HCT116 (cell line): Measurements from ENCODE around the gene HDDC3. TPM values are rescaled to one million over a fixed set of nuclear protein-coding genes. Genes with fewer than 3 reads are reported as not detected.
A peak's percentile ranks its signal among the peaks of the same experiment; 100 is the strongest.

Experiments used
- ATAC-seq: fragments of 200-7000 bp; cut with Tn5 transposase; 2 replicates; pipeline ENCODE4 v1.9.1; 2020; ENCODE audit warnings: mild to moderate bottlenecking, moderate library complexity
- Bru-seq: library from RNA; stranded (reverse); fragments of 400-500 nt; gene quantifications from one replicate; lab custom pipeline; 2021; lab: Mats Ljungman, UMichigan
- BruChase-seq, 2 experiments: library from RNA; stranded (reverse); fragments of 400-500 nt; gene quantifications; one replicate each; lab custom pipeline; 2021; lab: Mats Ljungman, UMichigan
- BruUV-seq: library from RNA; stranded (reverse); fragments of 400-500 nt; replicated peaks from 2 replicates; lab custom pipeline; 2021; lab: Mats Ljungman, UMichigan
- CTCF ChIA-PET: fragments of 300-600 bp; sonication (Branson Sonifier 250); formaldehyde crosslinking; loops from one replicate; lab custom pipeline; 2021; ENCODE audit warnings: antibody characterized with exemption; lab: Charles Lee
- POLR2A ChIA-PET: fragments of 300-600, 350-600 bp; sonication (Branson Sonifier 250); formaldehyde crosslinking; loops from one replicate; lab custom pipeline; 2021; ENCODE audit warnings: antibody characterized with exemption; lab: Charles Lee
- RAD21 ChIA-PET, 2 experiments: fragments of 300-600 bp; sonication (Branson Sonifier 250); formaldehyde crosslinking; loops; one replicate each; lab custom pipeline; 2023; ENCODE audit warnings: low total read pairs in 2 of 2; ENCODE audit not compliant: uncharacterized antibody in 2 of 2, unreplicated experiment in 2 of 2, low non-redundant PET in 1 of 2; lab: Charles Lee
- DNase-seq: peaks from one replicate; pipeline ENCODE4 v3.0.0-alpha.2; 2010; ENCODE audit warnings: low read depth, low spot score
- H2AFZ ChIP-seq: fragments of 200-600 bp; shearing (Covaris generic), sonication (generic); 2 replicates; pipeline ENCODE4 v1.6.1; 2017; ENCODE audit warnings: low read depth, mixed run types, mixed read lengths, antibody characterized with exemption, low read length; ENCODE audit not compliant: poor library complexity, severe bottlenecking
- H3K27ac ChIP-seq: 2 replicates; pipeline ENCODE4 v1.5.1; 2012; ENCODE audit warnings: low read depth, low read length
- H3K27me3 ChIP-seq: fragments of 200-600 bp; sonication (generic); 2 replicates; pipeline ENCODE4 v1.6.1; 2016; ENCODE audit warnings: mixed run types, low read length, mixed read lengths; ENCODE audit not compliant: insufficient read depth
- H3K36me3 ChIP-seq, 2 experiments: fragments of 200-500 bp in 1 of 2; fragments of 200-600 bp in 1 of 2; sonication (Bioruptor generic) in 1 of 2; sonication (generic) in 1 of 2; 2 replicates each; pipeline versions ENCODE4 v1.5.1 to v1.6.1; 2014 to 2016; ENCODE audit warnings: low read length in 2 of 2, inconsistent platforms in 1 of 2, mixed read lengths in 1 of 2, mixed run types in 1 of 2; ENCODE audit not compliant: insufficient read depth in 2 of 2, control insufficient read depth in 1 of 2
- H3K4me1 ChIP-seq, 2 experiments: fragments of 200-600 bp in 1 of 2; sonication (generic) in 1 of 2; 2 replicates each; pipeline versions ENCODE4 v1.5.1 to v1.6.1; 2012 to 2017; ENCODE audit warnings: low read length in 2 of 2, inconsistent platforms in 1 of 2, mild to moderate bottlenecking in 1 of 2, mixed read lengths in 1 of 2, mixed run types in 1 of 2, moderate library complexity in 1 of 2; ENCODE audit not compliant: insufficient read depth in 2 of 2, control insufficient read depth in 1 of 2
- H3K4me2 ChIP-seq: fragments of 200-600 bp; sonication (generic); 2 replicates; pipeline ENCODE4 v1.6.1; 2017; ENCODE audit warnings: mixed run types, low read length, mixed read lengths
- H3K4me3 ChIP-seq, 2 experiments: fragments of 200-600 bp in 1 of 2; sonication (generic) in 1 of 2; replicated peaks in 1 of 2; 2 replicates each; pipeline ENCODE4 v1.5.1; 2011 to 2016; ENCODE audit warnings: low read length in 2 of 2, control low read depth in 1 of 2, low read depth in 1 of 2, mild to moderate bottlenecking in 1 of 2, mixed read lengths in 1 of 2, mixed run types in 1 of 2
- H3K79me2 ChIP-seq: fragments of 200-600 bp; sonication (generic); 2 replicates; pipeline ENCODE4 v1.6.1; 2017; ENCODE audit warnings: mild to moderate bottlenecking, mixed run types, low read length, moderate library complexity, mixed read lengths; ENCODE audit not compliant: insufficient read depth
- H3K9ac ChIP-seq: fragments of 200-600 bp; sonication (generic); 2 replicates; pipeline ENCODE4 v1.6.1; 2016; ENCODE audit warnings: low read length, mixed read lengths
- H3K9me2 ChIP-seq: fragments of 200-600 bp; sonication (generic), shearing (Covaris generic); 2 replicates; pipeline ENCODE4 v1.6.1; 2017; ENCODE audit warnings: mixed run types, mild to moderate bottlenecking, moderate library complexity; ENCODE audit not compliant: insufficient read depth
- H3K9me3 ChIP-seq, 2 experiments: fragments of 200-500 bp in 1 of 2; fragments of 200-600 bp in 1 of 2; sonication (Bioruptor generic) in 1 of 2; sonication (generic) in 1 of 2; 2 replicates each; pipeline ENCODE4 v1.6.1; 2014 to 2017; ENCODE audit warnings: low read length in 2 of 2, mixed read lengths in 2 of 2, inconsistent platforms in 1 of 2, low read depth in 1 of 2, mild to moderate bottlenecking in 1 of 2, mixed run types in 1 of 2, moderate library complexity in 1 of 2; ENCODE audit not compliant: control insufficient read depth in 1 of 2, insufficient read depth in 1 of 2
- H4K20me1 ChIP-seq: fragments of 200-600 bp; sonication (generic), shearing (Covaris generic); 2 replicates; pipeline ENCODE4 v1.6.1; 2017; ENCODE audit warnings: mixed run types, mild to moderate bottlenecking, moderate library complexity; ENCODE audit not compliant: insufficient read depth
- CBX3 ChIP-seq: IDR thresholded peaks from 2 replicates; pipeline ENCODE4 v1.6.1; 2012; ENCODE audit warnings: low read depth
- CTCF ChIP-seq, 3 experiments: fragments of 200-600 bp in 1 of 3; sonication (generic) in 1 of 3; IDR thresholded peaks in 2 of 3; conservative IDR thresholded peaks in 1 of 3; 2 replicates each; pipeline ENCODE4 v1.5.1; 2012 to 2017; ENCODE audit warnings: low read depth in 2 of 3, low read length in 2 of 3, antibody characterized with exemption in 1 of 3, borderline replicate concordance in 1 of 3, control low read depth in 1 of 3, mild to moderate bottlenecking in 1 of 3, mixed read lengths in 1 of 3, mixed run types in 1 of 3, moderate library complexity in 1 of 3; ENCODE audit not compliant: insufficient read depth in 1 of 3
- EGR1 ChIP-seq: IDR thresholded peaks from 2 replicates; pipeline ENCODE4 v1.6.1; 2012; ENCODE audit warnings: low read depth
- ELF1 ChIP-seq: IDR thresholded peaks from 2 replicates; pipeline ENCODE4 v1.6.1; 2012; ENCODE audit warnings: low read depth, borderline replicate concordance
- FOSL1 ChIP-seq: IDR thresholded peaks from 2 replicates; pipeline ENCODE4 v1.6.1; 2012; ENCODE audit warnings: low read depth
- JUND ChIP-seq: IDR thresholded peaks from 2 replicates; pipeline ENCODE4 v1.6.1; 2012
- POLR2AphosphoS5 ChIP-seq: IDR thresholded peaks from 2 replicates; pipeline ENCODE4 v1.6.1; 2011; ENCODE audit warnings: mild to moderate bottlenecking, low read depth, low read length, moderate library complexity
- REST ChIP-seq: IDR thresholded peaks from 2 replicates; pipeline ENCODE4 v1.6.1; 2012; ENCODE audit warnings: low read depth
- SIN3A ChIP-seq: IDR thresholded peaks from 2 replicates; pipeline ENCODE4 v1.6.1; 2012; ENCODE audit warnings: low read depth
- TCF7L2 ChIP-seq: IDR thresholded peaks from 2 replicates; pipeline ENCODE4 v1.7.0; 2011; ENCODE audit warnings: borderline replicate concordance, inconsistent platforms; ENCODE audit not compliant: insufficient read depth, insufficient read length; ENCODE audit errors: extremely low read depth
- YY1 ChIP-seq: IDR thresholded peaks from 2 replicates; pipeline ENCODE4 v1.6.1; 2011; ENCODE audit warnings: low read length, low read depth, moderate library complexity, mild to moderate bottlenecking; ENCODE audit not compliant: insufficient replicate concordance; ENCODE audit errors: extremely low read depth
- ZFX ChIP-seq: fragments of 450-650 bp; IDR thresholded peaks from 2 replicates; pipeline ENCODE4 v1.6.1; 2017
- ZNF274 ChIP-seq: fragments of 200-500 bp; sonication (Bioruptor generic); IDR thresholded peaks from 2 replicates; pipeline ENCODE4 v1.6.1; 2014; ENCODE audit warnings: mild to moderate bottlenecking, low read depth, low read length, inconsistent platforms
- intact Hi-C: fragments of 100-400 bp; cut with micrococcal nuclease; formaldehyde crosslinking; loops from 2 replicates; pipeline ENCODE4 v1.10.0; 2022
- long read RNA-seq: library from polyadenylated mRNA; unstranded; transcript quantifications from one replicate; pipeline ENCODE4 v2.0.0, GENCODE V29; 2021; ENCODE audit not compliant: unreplicated experiment
- polyA plus RNA-seq: library from polyadenylated mRNA; unstranded; fragments of >200 nt; gene quantifications from 2 replicates; pipeline ENCODE4 v1.2.1, GENCODE V29; 2012; ENCODE audit warnings: missing spikeins
- total RNA-seq: library from RNA; stranded (reverse); gene quantifications from one replicate; pipeline ENCODE4 v1.2.1, GENCODE V29; 2021; ENCODE audit not compliant: unreplicated experiment
- TF ChIP-seq, protein P1 (sequence below): IDR thresholded peaks from 2 replicates; pipeline ENCODE4 v1.6.1; 2011; ENCODE audit warnings: mild to moderate bottlenecking, low read length, moderate library complexity; ENCODE audit not compliant: insufficient replicate concordance; ENCODE audit errors: extremely low read depth

The HDDC3 gene, protein sequence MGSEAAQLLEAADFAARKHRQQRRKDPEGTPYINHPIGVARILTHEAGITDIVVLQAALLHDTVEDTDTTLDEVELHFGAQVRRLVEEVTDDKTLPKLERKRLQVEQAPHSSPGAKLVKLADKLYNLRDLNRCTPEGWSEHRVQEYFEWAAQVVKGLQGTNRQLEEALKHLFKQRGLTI
- total RNA-seq (20.4 TPM), Bru-seq, nascent RNA (percentile 60 among the genes with signal in this experiment), BruChase-seq, experiment 1, labeled RNA remaining after a 6-hour chase (percentile 56 among the genes with signal in this experiment), BruChase-seq, experiment 2, labeled RNA remaining after a 2-hour chase (percentile 55 among the genes with signal in this experiment)
- polyA plus RNA-seq, result 15.2 and 18.2 TPM in 2 replicates
- long read RNA-seq, full-length matches to known transcripts, result 19 of 23 reads
- long read RNA-seq, partial matches to known transcripts, result 1 of 23 reads
- long read RNA-seq, other reads (novel, unspliced or antisense), result 3 of 23 reads

GRCh38 chr15:90931828-90932659 is at the start of gene HDDC3:
TSS of gene HDDC3 (minus strand) at chr15:90932549. CDS start at chr15:90932540, 9 bp downstream.
- intact Hi-C loops, result loop anchor here (1.0 to 5.0 kb wide), 4 partner anchors 100 to 639 kb away; no protein-coding TSS in a partner anchor
- POLR2A ChIA-PET, result interaction anchor here (0.5 to 2.4 kb wide), 13 partner anchors 9 to 612 kb away, joined by 3 to 7 read pairs (median 3); partner anchors contain the start of genes MAN2A2, PRC1 and RCCD1
- peaks cover 20 to 53% of the 10 kb centered on the region in 2 experiments; a peak in 3 of 4 replicates for H3K4me1 ChIP-seq
- TF ChIP-seq SIN3A (no peak), ELF1 (no peak), FOSL1 (no peak), ZNF274 (no peak), JUND (no peak), REST (no peak), EGR1 (no peak), YY1 (peak; percentile 73), CBX3 (no peak), POLR2AphosphoS5 (peak; percentile 86), ZFX (peak; percentile 71; the same call in 1 of the 2 replicates), CTCF (IDR thresholded peaks at IDR 0.05 in 2 of 3, conservative IDR thresholded peaks at IDR 0.05 in 1 of 3; ENCODE audit: borderline replicate concordance in 1 of 3, insufficient read depth in 1 of 3, low read depth in 2 of 3, low read length in 2 of 3) (peak in 2 of 3 experiments; percentile 84 to 92; a peak in 4 of 6 replicates), TCF7L2 (peak; percentile 42)
- TF ChIP-seq, protein P1, sequence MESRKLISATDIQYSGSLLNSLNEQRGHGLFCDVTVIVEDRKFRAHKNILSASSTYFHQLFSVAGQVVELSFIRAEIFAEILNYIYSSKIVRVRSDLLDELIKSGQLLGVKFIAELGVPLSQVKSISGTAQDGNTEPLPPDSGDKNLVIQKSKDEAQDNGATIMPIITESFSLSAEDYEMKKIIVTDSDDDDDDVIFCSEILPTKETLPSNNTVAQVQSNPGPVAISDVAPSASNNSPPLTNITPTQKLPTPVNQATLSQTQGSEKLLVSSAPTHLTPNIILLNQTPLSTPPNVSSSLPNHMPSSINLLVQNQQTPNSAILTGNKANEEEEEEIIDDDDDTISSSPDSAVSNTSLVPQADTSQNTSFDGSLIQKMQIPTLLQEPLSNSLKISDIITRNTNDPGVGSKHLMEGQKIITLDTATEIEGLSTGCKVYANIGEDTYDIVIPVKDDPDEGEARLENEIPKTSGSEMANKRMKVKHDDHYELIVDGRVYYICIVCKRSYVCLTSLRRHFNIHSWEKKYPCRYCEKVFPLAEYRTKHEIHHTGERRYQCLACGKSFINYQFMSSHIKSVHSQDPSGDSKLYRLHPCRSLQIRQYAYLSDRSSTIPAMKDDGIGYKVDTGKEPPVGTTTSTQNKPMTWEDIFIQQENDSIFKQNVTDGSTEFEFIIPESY, result no peak

More at GRCh38 chr15:90931828-90932659, at the start of gene HDDC3:
- H3K36me3 ChIP-seq, result no peaks in the 10 kb centered on the region; a peak in 1 of 4 replicates
- no peaks in the 10 kb centered on the region for H3K27me3 ChIP-seq
- peaks cover 22% of the 10 kb centered on the region; the same call in 1 of the 2 replicates for H3K79me2 ChIP-seq
- ChIA-PET RAD21 (interaction anchor here in 1 of 2 experiments (1.0 to 1.6 kb wide), 4 partner anchors 23 to 340 kb away, joined by 3 to 4 read pairs (median 4); partner anchors contain the start of gene RCCD1), CTCF (interaction anchor here (0.5 to 6.9 kb wide), 23 partner anchors 8 to 639 kb away, joined by 3 to 70 read pairs (median 6); partner anchors contain the start of genes MAN2A2, PRC1 and RCCD1)
- no peaks in the 10 kb centered on the region for H3K9me3 ChIP-seq
- peak; percentile 59 for ATAC-seq
- H2AFZ ChIP-seq, result peak within 1 kb of the TSS; percentile 79
- no peaks in the 10 kb centered on the region for H3K9me2 ChIP-seq
- H4K20me1 ChIP-seq, result no peaks in the 10 kb centered on the region
- peak within 1 kb of the TSS; percentile 99 for H3K4me2 ChIP-seq
- peak within 1 kb of the TSS; percentile 92 to 93 for H3K4me3 ChIP-seq
- peak within 1 kb of the TSS; percentile 78 for H3K27ac ChIP-seq
- DNase-seq, result peak; percentile 87
- BruUV-seq, result no TSS peak
- peak within 1 kb of the TSS; percentile 67 for H3K9ac ChIP-seq
